GM12878 (cell line): ENCODE results near the gene UBR2. TPM values are rescaled to one million over a fixed set of nuclear protein-coding genes. Genes with fewer than 3 reads are reported as not detected.

Source experiments
- ATAC-seq: fragments of 200-7000 bp; cut with Tn5 transposase; 3 replicates; pipeline ENCODE4 v1.9.1; 2020; ENCODE audit warnings: mild to moderate bottlenecking, moderate library complexity
- BruUV-seq: library from RNA; stranded (reverse); fragments of 400-500 nt; replicated peaks from 2 replicates; lab custom pipeline; 2021; lab: Mats Ljungman, UMichigan
- CTCF ChIA-PET: fragments of 300-600 bp; sonication (Branson Sonifier 250); formaldehyde crosslinking; extraction: SDS; loops from one replicate; lab custom pipeline; 2021; ENCODE audit warnings: inconsistent platforms; lab: Yijun Ruan, JAX
- POLR2A ChIA-PET: fragments of 350-600 bp; formaldehyde crosslinking; extraction: SDS; loops from one replicate; lab custom pipeline; 2021; ENCODE audit warnings: inconsistent platforms; lab: Charles Lee
- RAD21 ChIA-PET: fragments of 300-600 bp; sonication (Branson Sonifier 250); formaldehyde crosslinking; loops from one replicate; lab custom pipeline; 2023; ENCODE audit warnings: antibody characterized with exemption; ENCODE audit not compliant: unreplicated experiment; lab: Charles Lee
- SMC1A ChIA-PET: fragments of 300-600 bp; sonication (Branson Sonifier 250); formaldehyde crosslinking; loops from one replicate; lab custom pipeline; 2023; ENCODE audit not compliant: unreplicated experiment, uncharacterized antibody; lab: Charles Lee
- DNase-seq: peaks from one replicate; pipeline ENCODE4 v3.0.0-alpha.2; 2011; ENCODE audit warnings: low read depth, low spot score
- FAIRE-seq: peaks from 3 replicates; lab custom pipeline; 2011; peaks lifted over from hg19 to GRCh38; lab: Jason Lieb, UNC
- H2AFZ ChIP-seq: 2 replicates; pipeline ENCODE4 v1.6.0; 2011; ENCODE audit warnings: low read depth, low read length, control low read depth; ENCODE audit not compliant: control insufficient read depth
- H3K27ac ChIP-seq: 2 replicates; pipeline ENCODE4 v1.5.1; 2011; ENCODE audit warnings: control low read depth; ENCODE audit not compliant: control insufficient read depth, insufficient read depth
- H3K27me3 ChIP-seq, 2 experiments: replicated peaks in 1 of 2; 2 replicates each; pipeline versions ENCODE4 v1.6.0 to v1.6.1; 2011; ENCODE audit warnings: low read length in 1 of 2; ENCODE audit not compliant: control insufficient read depth in 2 of 2, insufficient read depth in 2 of 2
- H3K36me3 ChIP-seq, 2 experiments: 2 replicates each; pipeline ENCODE4 v1.5.1; 2011; ENCODE audit warnings: low read length in 1 of 2; ENCODE audit not compliant: control insufficient read depth in 2 of 2, insufficient read depth in 2 of 2
- H3K4me1 ChIP-seq: 2 replicates; pipeline ENCODE4 v1.6.1; 2011; ENCODE audit warnings: mild to moderate bottlenecking, low read length, moderate library complexity, mixed read lengths; ENCODE audit not compliant: control insufficient read depth, insufficient read depth
- H3K4me2 ChIP-seq: 2 replicates; pipeline ENCODE4 v1.6.0; 2011; ENCODE audit warnings: control low read depth; ENCODE audit not compliant: control insufficient read depth, insufficient read depth
- H3K4me3 ChIP-seq: fragments of 200-600 bp; sonication (generic); 2 replicates; pipeline ENCODE4 v1.5.1; 2016
- H3K79me2 ChIP-seq: 2 replicates; pipeline ENCODE4 v1.6.0; 2011; ENCODE audit warnings: low read length; ENCODE audit not compliant: control insufficient read depth, insufficient read depth
- H3K9ac ChIP-seq: 2 replicates; pipeline ENCODE4 v1.8.0; 2011; ENCODE audit warnings: low read length, control low read depth, mixed read lengths; ENCODE audit not compliant: control insufficient read depth, insufficient read depth
- H3K9me3 ChIP-seq: replicated peaks from 3 replicates; pipeline ENCODE4 v1.5.1; 2011; ENCODE audit warnings: mild to moderate bottlenecking, low read length; ENCODE audit not compliant: control insufficient read depth, insufficient read depth
- H4K20me1 ChIP-seq: 2 replicates; pipeline ENCODE4 v1.6.0; 2011; ENCODE audit not compliant: control insufficient read depth, insufficient read depth
- ATF7 ChIP-seq: fragments of 450-650 bp; IDR thresholded peaks from 2 replicates; pipeline ENCODE4 v1.6.1; 2016; ENCODE audit warnings: low read depth, mild to moderate bottlenecking
- CEBPZ ChIP-seq: fragments of 150-350 bp; IDR thresholded peaks from 2 replicates; pipeline ENCODE4 v1.6.1; 2016; ENCODE audit warnings: low read depth, low read length
- ELK1 ChIP-seq: IDR thresholded peaks from 2 replicates; pipeline ENCODE4 v1.6.1; 2012; ENCODE audit warnings: low read depth, low read length, improper control_type of control experiment
- HCFC1 ChIP-seq: fragments of 150-350 bp; IDR thresholded peaks from 2 replicates; pipeline ENCODE4 v1.6.1; 2014; ENCODE audit warnings: low read length
- HDGF ChIP-seq: fragments of 450-650 bp; IDR thresholded peaks from 2 replicates; pipeline ENCODE4 v1.6.1; 2016; ENCODE audit warnings: antibody characterized with exemption
- IKZF2 ChIP-seq, 2 experiments: fragments of 450-650 bp; IDR thresholded peaks; 2 replicates each; pipeline ENCODE4 v1.6.1; 2017; ENCODE audit warnings: mild to moderate bottlenecking in 2 of 2, moderate library complexity in 2 of 2
- KAT2A ChIP-seq: conservative IDR thresholded peaks from 2 replicates; pipeline ENCODE4 v1.6.1; 2011; ENCODE audit warnings: low read depth, low read length; ENCODE audit not compliant: control insufficient read depth
- KLF5 ChIP-seq: fragments of 450-650 bp; IDR thresholded peaks from 2 replicates; pipeline ENCODE4 v1.6.1; 2014; ENCODE audit warnings: mild to moderate bottlenecking; ENCODE audit not compliant: partially characterized antibody
- MEF2A ChIP-seq: IDR thresholded peaks from 2 replicates; pipeline ENCODE4 v1.6.1; 2011; ENCODE audit warnings: low read depth, mild to moderate bottlenecking, low read length, moderate library complexity; ENCODE audit not compliant: insufficient read depth
- NFIC ChIP-seq: IDR thresholded peaks from 2 replicates; pipeline ENCODE4 v1.6.1; 2012; ENCODE audit warnings: low read depth, mild to moderate bottlenecking, inconsistent platforms, low read length, moderate library complexity
- POLR2AphosphoS5 ChIP-seq: IDR thresholded peaks from 2 replicates; pipeline ENCODE4 v1.6.1; 2011; ENCODE audit warnings: mild to moderate bottlenecking, low read length, inconsistent platforms
- SIN3A ChIP-seq: IDR thresholded peaks from 2 replicates; pipeline ENCODE4 v1.6.1; 2012; ENCODE audit warnings: low read depth, low read length, improper control_type of control experiment
- SMARCA5 ChIP-seq: fragments of 450-650 bp; IDR thresholded peaks from 2 replicates; pipeline ENCODE4 v1.6.1; 2017; ENCODE audit warnings: mild to moderate bottlenecking
- SPI1 ChIP-seq: IDR thresholded peaks from 2 replicates; pipeline ENCODE4 v1.6.1; 2011; ENCODE audit warnings: low read depth, mild to moderate bottlenecking, low read length, moderate library complexity, borderline replicate concordance; ENCODE audit not compliant: insufficient read depth
- SRF ChIP-seq, 2 experiments: IDR thresholded peaks; 2 replicates each; pipeline ENCODE4 v1.6.1; 2011; ENCODE audit warnings: low read depth in 2 of 2, low read length in 2 of 2, mild to moderate bottlenecking in 1 of 2, moderate library complexity in 1 of 2
- SUZ12 ChIP-seq: fragments of 200-600 bp; sonication (generic); IDR thresholded peaks from one replicate; pipeline ENCODE4 v1.6.1; 2018; ENCODE audit warnings: antibody characterized with exemption, mild to moderate bottlenecking; ENCODE audit not compliant: unreplicated experiment
- ZZZ3 ChIP-seq: IDR thresholded peaks from 2 replicates; pipeline ENCODE4 v1.6.1; 2011; ENCODE audit warnings: low read depth; ENCODE audit not compliant: control insufficient read depth, insufficient read length
- WGBS: methylation state at CpG from one replicate; pipeline ENCODE4 v1.1.6; 2016; ENCODE audit warnings: low lambda C conversion rate; ENCODE audit not compliant: insufficient replicate concordance, insufficient coverage; ENCODE audit errors: missing lambda C conversion rate; 5-methylcytosine and 5-hydroxymethylcytosine counted together
- in situ Hi-C: fragments of 300-500 bp; cut with MboI; formaldehyde crosslinking; loops from 9 replicates; pipeline ENCODE4 v1.14.3; 2018; ENCODE audit warnings: mixed read lengths
- intact Hi-C: fragments of 100-400 bp; cut with micrococcal nuclease; formaldehyde crosslinking; loops from one replicate; pipeline ENCODE4 v1.14.2; 2022; ENCODE audit not compliant: unreplicated experiment
- polyA plus RNA-seq, 11 experiments: library from polyadenylated mRNA; depleted of rRNA in 4 of 11; unstranded in 6 of 11; stranded (reverse) in 5 of 11; fragments of >200 nt; fragmentation: Nextera tagmentation in 4 of 11; fragmentation: Illumina TruSeq in 1 of 11; extraction: Ambion mirVana in 4 of 11; extraction: Trizol in 1 of 11; gene quantifications; 1 replicate in 1 of 11; 2 replicates in 10 of 11; pipeline versions ENCODE4 v1.2.1 to v1.2.3, GENCODE V29; 2011 to 2016; ENCODE audit warnings: inconsistent platforms in 2 of 11, missing spikeins in 2 of 11, low read depth in 1 of 11
- total RNA-seq, 4 experiments: library from RNA; depleted of rRNA in 3 of 4; stranded (reverse); fragments of >200 nt in 3 of 4; fragmentation: Illumina TruSeq in 1 of 4; extraction: Trizol in 1 of 4; gene quantifications; 2 replicates each; pipeline versions ENCODE4 v1.2.1 to v1.2.3, GENCODE V29; 2013 to 2021

UBR2 gene
- total and polyA plus RNA-seq, 10 of the 15 experiments (the other 5 are each of a cell fraction or from before 2014, with no cell fraction given) = 2.3 to 18.4 (median 9.6) TPM

- no peak for TF ChIP-seq NFIC
- no peak for TF ChIP-seq HCFC1
- TF ChIP-seq SUZ12 = no peak
- TF ChIP-seq MEF2A = no peak
- no peak for TF ChIP-seq POLR2AphosphoS5
- TF ChIP-seq CEBPZ = no peak
- TF ChIP-seq, all 136 proteins: peak for 0
Measured at GRCh38 chr6:42522942-42523814, 40.7 kb upstream of the UBR2 start (continued).

GRCh38 chr6:42525206-42525605 lies 38.6 kb upstream of the UBR2 start:
- intact Hi-C loops (no loop called here), in situ Hi-C loops (no loop called here)
- CTCF ChIA-PET = no interaction called here
- TF ChIP-seq SIN3A (no peak), HDGF (no peak), KLF5 (no peak), SPI1 (no peak), ATF7 (no peak), ZZZ3 (no peak), SRF (IDR thresholded peaks at IDR 0.05; ENCODE audit: low read depth in 2 of 2, low read length in 2 of 2) (no peak), ELK1 (no peak), KAT2A (no peak), IKZF2 (IDR thresholded peaks at IDR 0.05) (no peak), SMARCA5 (no peak)

More at GRCh38 chr6:42525206-42525605, 38.6 kb upstream of the UBR2 start:
- H3K79me2 ChIP-seq = no peaks in the 10 kb centered on the region
- H3K27me3 ChIP-seq = no peaks in the 10 kb centered on the region
- no peak overlapping the region for H2AFZ ChIP-seq
- ChIA-PET RAD21 (no interaction called here), POLR2A (no interaction called here), SMC1A (interaction anchor here (0.6 to 1.0 kb wide), 2 partner anchors 12 to 18 kb away, joined by 3 read pairs; no protein-coding TSS in a partner anchor)
- WGBS = 76% methylated on average over 4 of the region's 4 CpGs
- no peak overlapping the region for H3K4me2 ChIP-seq
- H3K36me3 ChIP-seq = no peaks in the 10 kb centered on the region
- H3K4me3 ChIP-seq = no peak overlapping the region
- no peaks in the 10 kb centered on the region; the same call in 2 of the 3 replicates for H3K9me3 ChIP-seq
- no peak overlapping the region for H3K9ac ChIP-seq
- H3K4me1 ChIP-seq = peaks cover 15% of the 10 kb centered on the region
- FAIRE-seq (no peak), DNase-seq (no peak), ATAC-seq (no peak)
- H3K27ac ChIP-seq = no peak overlapping the region
- BruUV-seq = no TSS peak
- H4K20me1 ChIP-seq = no peaks in the 10 kb centered on the region
